ENCODE data around the gene CDK5R2.

The CDK5R2 gene

GRCh38 chr2:218985021-218985324 lies 25.5 kb downstream of the CDK5R2 start, which contains the start of gene FEV:
Gene FEV, minus strand, starts transcription at chr2:218985184. Its CDS starts 109 bp downstream, at chr2:218985075.
- Histone ChIP-seq H3K4me3 (ENCODE audit: low read depth in 1 of 2, low read length in 2 of 2) (no peak within 1 kb of the TSS), H3K79me2 (ENCODE audit: insufficient read depth, low read length) (no peaks in the 10 kb centered on the region), H3K9ac (ENCODE audit: low read depth, low read length) (no peak within 1 kb of the TSS)

GRCh38 chr2:218985325-218986091 lies 26.0 kb downstream of the CDK5R2 start:
- Histone ChIP-seq H3K79me2 (ENCODE audit: insufficient read depth, low read length) (no peaks in the 10 kb centered on the region), H3K4me3 (ENCODE audit: low read depth in 1 of 2, low read length in 2 of 2) (no peak overlapping the region), H4K20me1 (ENCODE audit: insufficient read depth, low read length) (peaks cover 21% of the 10 kb centered on the region), H3K4me1 (ENCODE audit: insufficient read depth, low read length) (no peaks in the 10 kb centered on the region), H3K36me3 (ENCODE audit: insufficient read depth, low read length) (no peaks in the 10 kb centered on the region), H2AFZ (ENCODE audit: low read depth, low read length) (no peak overlapping the region), H3K27me3 (ENCODE audit: insufficient read depth, low read length, poor library complexity) (peaks cover 57% of the 10 kb centered on the region), H3K9me3 (ENCODE audit: insufficient read depth, low read length, severe bottlenecking) (no peaks in the 10 kb centered on the region), H3K27ac (ENCODE audit: low read length) (no peak overlapping the region), H3K9ac (ENCODE audit: low read depth, low read length) (no peak overlapping the region), H3K4me2 (ENCODE audit: insufficient read depth, low read length) (peak overlapping the region; percentile 36)
- no peak for DNase-seq
- ATAC-seq (ENCODE audit: insufficient read depth, low read depth) = peak; percentile 33; the same call in 1 of the 3 replicates
- TF ChIP-seq EZH2 (IDR thresholded peaks at IDR 0.05; ENCODE audit: borderline replicate concordance, low read depth, low read length, severe bottlenecking) (no peak), CTCF (IDR thresholded peaks at IDR 0.05; ENCODE audit: borderline replicate concordance, extremely low read depth, low read length, poor library complexity, severe bottlenecking) (no peak)

More at GRCh38 chr2:218985021-218985324, 25.5 kb downstream of the CDK5R2 start, which contains the start of gene FEV:
- no peak for ATAC-seq (ENCODE audit: insufficient read depth, low read depth)
- no peaks in the 10 kb centered on the region for H3K9me3 ChIP-seq (ENCODE audit: insufficient read depth, low read length, severe bottlenecking)
- H3K27ac ChIP-seq (ENCODE audit: low read length) = no peak within 1 kb of the TSS
- H4K20me1 ChIP-seq (ENCODE audit: insufficient read depth, low read length) = peaks cover 21% of the 10 kb centered on the region
- peak within 1 kb of the TSS; percentile 36 for H3K4me2 ChIP-seq (ENCODE audit: insufficient read depth, low read length)
- H2AFZ ChIP-seq (ENCODE audit: low read depth, low read length) = no peak within 1 kb of the TSS
- peaks cover 3% of the 10 kb centered on the region for H3K4me1 ChIP-seq (ENCODE audit: insufficient read depth, low read length)
- no peaks in the 10 kb centered on the region for H3K36me3 ChIP-seq (ENCODE audit: insufficient read depth, low read length)
- no peak for DNase-seq
- H3K27me3 ChIP-seq (ENCODE audit: insufficient read depth, low read length, poor library complexity) = peaks cover 56% of the 10 kb centered on the region
- no peak for TF ChIP-seq EZH2 (IDR thresholded peaks at IDR 0.05; ENCODE audit: borderline replicate concordance, low read depth, low read length, severe bottlenecking)
- no peak for TF ChIP-seq CTCF (IDR thresholded peaks at IDR 0.05; ENCODE audit: borderline replicate concordance, extremely low read depth, low read length, poor library complexity, severe bottlenecking)

- H3K36me3 ChIP-seq (ENCODE audit: insufficient read depth, low read length) = no peaks in the 10 kb centered on the region
- no peak overlapping the region for H3K4me3 ChIP-seq (ENCODE audit: low read depth in 1 of 2, low read length in 2 of 2)
- no peak overlapping the region for H3K27ac ChIP-seq (ENCODE audit: low read length)
- ATAC-seq (ENCODE audit: insufficient read depth, low read depth) (no peak), DNase-seq (no peak)
- H3K27me3 ChIP-seq (ENCODE audit: insufficient read depth, low read length, poor library complexity) = peaks cover 64% of the 10 kb centered on the region
- H3K9me3 ChIP-seq (ENCODE audit: insufficient read depth, low read length, severe bottlenecking) = no peaks in the 10 kb centered on the region
- peaks cover 21% of the 10 kb centered on the region for H4K20me1 ChIP-seq (ENCODE audit: insufficient read depth, low read length)
- TF ChIP-seq CTCF (IDR thresholded peaks at IDR 0.05; ENCODE audit: borderline replicate concordance, extremely low read depth, low read length, poor library complexity, severe bottlenecking) (no peak), EZH2 (IDR thresholded peaks at IDR 0.05; ENCODE audit: borderline replicate concordance, low read depth, low read length, severe bottlenecking) (no peak)
- no peaks in the 10 kb centered on the region for H3K79me2 ChIP-seq (ENCODE audit: insufficient read depth, low read length)
- H2AFZ ChIP-seq (ENCODE audit: low read depth, low read length) = no peak overlapping the region
- H3K4me1 ChIP-seq (ENCODE audit: insufficient read depth, low read length) = no peaks in the 10 kb centered on the region
- no peak overlapping the region for H3K4me2 ChIP-seq (ENCODE audit: insufficient read depth, low read length)
- no peak overlapping the region for H3K9ac ChIP-seq (ENCODE audit: low read depth, low read length)
Observed at GRCh38 chr2:218986148-218986761, 26.8 kb downstream of the CDK5R2 start.
